Endothelial cell of hepatic sinusoid (primary cell): Measurements from ENCODE around the gene PPP2R2C.

Experiments used
- in situ Hi-C: cut with HindIII; loops from 2 replicates; pipeline ENCODE4 v1.10.0; 2017; ENCODE audit warnings: low sequenced_read_pairs

PPP2R2C gene

GRCh38 chr4:6349896-6350603 lies 122.4 kb downstream of the PPP2R2C start:
- in situ Hi-C loops, result loop anchor here (5.0 kb wide), 2 partner anchors 43 to 98 kb away; no protein-coding TSS in a partner anchor

GRCh38 chr4:6348408-6348807 lies 124.0 kb downstream of the PPP2R2C start:
- in situ Hi-C loops, result loop anchor here (5.0 kb wide), 2 partner anchors 41 to 96 kb away; no protein-coding TSS in a partner anchor

- in situ Hi-C loops, result loop anchor here (5.0 kb wide), 2 partner anchors 40 to 95 kb away; no protein-coding TSS in a partner anchor
These were observed 124.8 kb downstream of the PPP2R2C start for GRCh38 chr4:6347511-6348045.

GRCh38 chr4:6346373-6347110 lies 125.9 kb downstream of the PPP2R2C start:
- in situ Hi-C loops, result loop anchor here (5.0 kb wide), 2 partner anchors 39 to 94 kb away; no protein-coding TSS in a partner anchor

GRCh38 chr4:6345866-6346265 lies 126.5 kb downstream of the PPP2R2C start:
- in situ Hi-C loops, result loop anchor here (5.0 kb wide), 2 partner anchors 39 to 94 kb away; no protein-coding TSS in a partner anchor

GRCh38 chr4:6345096-6345830 lies 127.2 kb downstream of the PPP2R2C start:
- in situ Hi-C loops, result loop anchor here (5.0 kb wide), 2 partner anchors 38 to 93 kb away; no protein-coding TSS in a partner anchor

- in situ Hi-C loops, result no loop called here
These were observed 128.4 kb downstream of the PPP2R2C start for GRCh38 chr4:6343939-6344408.

GRCh38 chr4:6342530-6343293 lies 129.7 kb downstream of the PPP2R2C start:
- in situ Hi-C loops, result no loop called here

GRCh38 chr4:6341696-6342095 lies 130.7 kb downstream of the PPP2R2C start:
- in situ Hi-C loops, result no loop called here

GRCh38 chr4:6340446-6341015 lies 131.9 kb downstream of the PPP2R2C start:
- in situ Hi-C loops, result no loop called here

GRCh38 chr4:6339818-6340445 lies 132.5 kb downstream of the PPP2R2C start:
- in situ Hi-C loops, result no loop called here

- in situ Hi-C loops, result no loop called here
These were observed 133.2 kb downstream of the PPP2R2C start for GRCh38 chr4:6338951-6339817.

GRCh38 chr4:6338175-6338950 lies 134.1 kb downstream of the PPP2R2C start:
- in situ Hi-C loops, result no loop called here

- in situ Hi-C loops, result no loop called here
These were observed 135.0 kb downstream of the PPP2R2C start for GRCh38 chr4:6337331-6337935.

GRCh38 chr4:6336166-6336565 lies 136.2 kb downstream of the PPP2R2C start:
- in situ Hi-C loops, result no loop called here

- in situ Hi-C loops, result no loop called here
These were observed 137.3 kb downstream of the PPP2R2C start for GRCh38 chr4:6335040-6335590.
